A673 (cell line): Measurements from ENCODE around the gene ALG13. TPM values are rescaled to one million over a fixed set of nuclear protein-coding genes. Genes with fewer than 3 reads are reported as not detected.

Experiments
- BruUV-seq: library from RNA; stranded (reverse); fragments of 400-500 nt; replicated peaks from 2 replicates; lab custom pipeline; 2021; lab: Mats Ljungman, UMichigan
- CTCF ChIA-PET: fragments of 300-600 bp; sonication (Branson Sonifier 250); formaldehyde crosslinking; loops from one replicate; lab custom pipeline; 2022; ENCODE audit warnings: antibody characterized with exemption; lab: Charles Lee
- POLR2A ChIA-PET: fragments of 300-600 bp; sonication (Branson Sonifier 250); formaldehyde crosslinking; loops from one replicate; lab custom pipeline; 2022; ENCODE audit warnings: antibody characterized with exemption; ENCODE audit not compliant: low non-redundant PET; lab: Charles Lee
- DNase-seq: peaks from one replicate; pipeline ENCODE4 v3.0.0-alpha.2; 2015; ENCODE audit warnings: low spot score
- H3K27ac ChIP-seq: fragments of 200-600 bp; sonication (generic); 2 replicates; pipeline ENCODE4 v1.5.1; 2016; ENCODE audit warnings: mixed run types, low read depth, mild to moderate bottlenecking, mixed read lengths, antibody characterized with exemption, low read length; ENCODE audit not compliant: poor library complexity, severe bottlenecking
- H3K27me3 ChIP-seq: fragments of 200-600 bp; sonication (generic); replicated peaks from 2 replicates; pipeline ENCODE4 v1.6.1; 2017; ENCODE audit warnings: mixed run types, low read depth, mild to moderate bottlenecking, mixed read lengths, antibody characterized with exemption, low read length; ENCODE audit not compliant: insufficient read depth, poor library complexity
- H3K36me3 ChIP-seq: fragments of 200-600 bp; sonication (generic); 2 replicates; pipeline ENCODE4 v1.6.1; 2016; ENCODE audit warnings: mixed run types, mild to moderate bottlenecking, mixed read lengths, antibody characterized with exemption, low read length; ENCODE audit not compliant: insufficient read depth, poor library complexity, severe bottlenecking
- H3K4me1 ChIP-seq: fragments of 200-600 bp; sonication (generic); 2 replicates; pipeline ENCODE4 v1.6.1; 2017; ENCODE audit warnings: mixed run types, mild to moderate bottlenecking, mixed read lengths, antibody characterized with exemption, low read length; ENCODE audit not compliant: insufficient read depth, poor library complexity, severe bottlenecking
- H3K4me3 ChIP-seq: fragments of 200-600 bp; sonication (generic); 2 replicates; pipeline ENCODE4 v1.5.1; 2016; ENCODE audit warnings: low read depth, mixed run types, mild to moderate bottlenecking, mixed read lengths, low read length; ENCODE audit not compliant: poor library complexity, severe bottlenecking
- H3K9me3 ChIP-seq: fragments of 200-600 bp; sonication (generic); 2 replicates; pipeline ENCODE4 v1.6.1; 2016; ENCODE audit warnings: mixed run types, low read depth, mild to moderate bottlenecking, mixed read lengths, antibody characterized with exemption, low read length; ENCODE audit not compliant: poor library complexity, severe bottlenecking
- EZH2 ChIP-seq: fragments of 200-600 bp; sonication (generic); IDR thresholded peaks from 2 replicates; pipeline ENCODE4 v1.6.1; 2017; ENCODE audit warnings: borderline replicate concordance, low read depth, mild to moderate bottlenecking, mixed read lengths, antibody characterized with exemption, low read length; ENCODE audit not compliant: poor library complexity, severe bottlenecking
- intact Hi-C: fragments of 100-400 bp; cut with micrococcal nuclease; formaldehyde crosslinking; loops from one replicate; pipeline ENCODE4 v1.10.0; 2022; ENCODE audit not compliant: unreplicated experiment
- total RNA-seq: library from RNA; stranded (reverse); gene quantifications from 2 replicates; pipeline ENCODE4 v1.2.3, GENCODE V29; 2021
- TF ChIP-seq, protein P1 (sequence below): fragments of 300-800, 200-600 bp; sonication (generic); conservative IDR thresholded peaks from 2 replicates; pipeline ENCODE4 v1.5.1; 2017; ENCODE audit warnings: low read depth, mild to moderate bottlenecking, antibody characterized with exemption, low read length, moderate library complexity, mixed read lengths

The ALG13 gene
- total RNA-seq, 1 experiment from 2014 or later, result 35.9 TPM

DNA sequence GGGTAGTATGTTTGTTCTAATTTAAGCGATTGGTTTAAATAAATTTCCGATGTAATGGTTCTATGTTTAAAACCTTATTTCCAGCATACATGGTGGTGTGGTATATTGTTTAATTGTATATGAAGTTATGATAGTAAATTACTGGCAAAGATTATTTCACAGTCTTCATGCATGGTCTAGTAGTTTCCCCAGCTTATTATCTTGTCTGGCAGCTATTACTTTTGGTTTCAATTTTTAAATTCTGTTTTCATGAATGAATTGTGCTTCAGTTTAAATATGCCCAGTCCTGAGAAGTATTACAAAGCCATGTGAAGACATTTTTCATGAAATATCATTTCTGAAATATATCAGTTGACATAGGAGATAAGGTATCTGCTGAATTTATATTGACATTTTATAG is 6.3 kb downstream of the ALG13 start:
- Histone ChIP-seq H3K36me3 (peaks cover 11% of the 10 kb centered on the region), H3K27ac (no peak overlapping the region), H3K9me3 (no peaks in the 10 kb centered on the region), H3K4me1 (no peaks in the 10 kb centered on the region), H3K27me3 (peaks cover 5% of the 10 kb centered on the region), H3K4me3 (no peak overlapping the region)
- TF ChIP-seq EZH2, result no peak
- TF ChIP-seq, protein P1, sequence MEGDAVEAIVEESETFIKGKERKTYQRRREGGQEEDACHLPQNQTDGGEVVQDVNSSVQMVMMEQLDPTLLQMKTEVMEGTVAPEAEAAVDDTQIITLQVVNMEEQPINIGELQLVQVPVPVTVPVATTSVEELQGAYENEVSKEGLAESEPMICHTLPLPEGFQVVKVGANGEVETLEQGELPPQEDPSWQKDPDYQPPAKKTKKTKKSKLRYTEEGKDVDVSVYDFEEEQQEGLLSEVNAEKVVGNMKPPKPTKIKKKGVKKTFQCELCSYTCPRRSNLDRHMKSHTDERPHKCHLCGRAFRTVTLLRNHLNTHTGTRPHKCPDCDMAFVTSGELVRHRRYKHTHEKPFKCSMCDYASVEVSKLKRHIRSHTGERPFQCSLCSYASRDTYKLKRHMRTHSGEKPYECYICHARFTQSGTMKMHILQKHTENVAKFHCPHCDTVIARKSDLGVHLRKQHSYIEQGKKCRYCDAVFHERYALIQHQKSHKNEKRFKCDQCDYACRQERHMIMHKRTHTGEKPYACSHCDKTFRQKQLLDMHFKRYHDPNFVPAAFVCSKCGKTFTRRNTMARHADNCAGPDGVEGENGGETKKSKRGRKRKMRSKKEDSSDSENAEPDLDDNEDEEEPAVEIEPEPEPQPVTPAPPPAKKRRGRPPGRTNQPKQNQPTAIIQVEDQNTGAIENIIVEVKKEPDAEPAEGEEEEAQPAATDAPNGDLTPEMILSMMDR, result no peak
- POLR2A ChIA-PET, result no interaction called here
- CTCF ChIA-PET, result no interaction called here
- no peak for DNase-seq
- intact Hi-C loops, result no loop called here
- BruUV-seq, result no TSS peak

DNA sequence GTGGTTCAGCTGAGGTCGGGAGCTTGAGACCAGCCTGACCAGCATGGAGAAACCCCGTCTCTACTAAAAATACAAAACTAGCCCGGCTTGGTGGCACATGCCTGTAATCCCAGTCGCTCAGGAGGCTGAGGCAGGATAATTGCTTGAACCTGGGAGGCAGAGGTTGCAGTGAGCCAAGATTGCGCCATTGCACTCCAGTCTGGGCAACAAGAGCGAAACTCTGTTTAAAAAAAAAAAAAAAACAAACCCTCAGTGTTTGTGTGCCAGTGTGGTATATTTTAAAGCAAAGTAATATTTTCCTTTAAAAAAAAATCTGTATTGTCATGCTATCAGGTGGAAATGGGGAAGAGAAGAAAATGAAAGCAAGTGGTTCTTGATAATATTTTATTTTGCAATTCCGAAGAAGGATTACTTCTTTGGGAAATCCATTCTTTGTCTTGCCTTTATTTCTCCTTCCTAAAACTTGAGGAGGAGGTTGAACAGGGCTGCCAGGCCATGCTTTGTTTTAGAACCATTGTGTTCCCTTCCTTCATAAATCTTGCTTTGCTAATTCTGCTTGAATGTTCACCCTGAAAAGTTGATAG is 14.4 kb downstream of the ALG13 start:
- intact Hi-C loops, result no loop called here
- Histone ChIP-seq H3K4me3 (no peak overlapping the region), H3K36me3 (no peaks in the 10 kb centered on the region), H3K27ac (no peak overlapping the region), H3K4me1 (no peaks in the 10 kb centered on the region), H3K27me3 (no peaks in the 10 kb centered on the region), H3K9me3 (no peaks in the 10 kb centered on the region)
- DNase-seq, result no peak
- BruUV-seq, result no TSS peak
- ChIA-PET CTCF (no interaction called here), POLR2A (no interaction called here)
- TF ChIP-seq, protein P1, result no peak
- TF ChIP-seq EZH2, result no peak

DNA sequence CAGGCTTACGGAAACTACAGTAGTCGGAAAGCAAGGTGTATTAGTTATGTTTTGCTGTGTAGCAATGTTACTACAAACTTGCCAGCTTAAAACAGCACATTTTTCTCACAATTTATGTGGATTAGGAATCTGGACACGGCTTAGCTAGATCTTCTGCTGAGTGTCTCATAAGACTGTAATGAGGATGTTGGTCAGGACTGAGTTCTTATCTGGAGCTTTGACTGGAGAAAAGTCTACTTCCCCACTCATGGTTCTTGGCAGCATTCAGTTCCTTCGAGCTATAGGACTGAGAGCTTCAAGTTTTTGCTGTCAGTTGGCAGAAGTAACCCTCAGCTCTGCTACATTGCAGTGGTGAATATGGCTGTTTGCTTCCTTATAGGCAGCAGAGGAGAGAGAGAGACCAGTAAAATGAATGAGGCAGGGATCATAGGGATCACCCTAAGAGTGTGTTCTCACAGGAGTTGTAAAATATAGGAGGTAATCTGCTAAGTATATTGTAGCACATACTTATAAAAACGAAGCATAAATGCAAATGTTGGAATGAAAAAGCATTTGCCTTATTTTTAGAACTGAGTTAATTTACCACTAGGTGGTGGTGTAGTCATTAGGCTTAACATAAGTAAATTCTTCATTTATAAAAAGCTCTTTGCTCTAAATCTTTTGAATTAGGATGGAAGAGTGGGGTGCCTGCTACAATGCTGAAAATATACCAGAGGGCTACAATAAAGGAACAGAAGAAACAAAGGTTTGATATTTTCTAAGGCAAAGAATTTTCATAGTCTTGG is 38.6 kb downstream of the ALG13 start:
- ChIA-PET CTCF (interaction anchor here (0.6 to 0.7 kb wide), 2 partner anchors 372 to 922 kb away, joined by 3 read pairs; no protein-coding TSS in a partner anchor), POLR2A (no interaction called here)
- H3K27ac ChIP-seq, result no peak overlapping the region
- intact Hi-C loops, result loop anchor here (10.0 kb wide), 2 partner anchors 325 to 925 kb away; no protein-coding TSS in a partner anchor
- DNase-seq, result peak; percentile 4
- TF ChIP-seq EZH2, result no peak
- TF ChIP-seq, protein P1, result peak; percentile 55
- no peaks in the 10 kb centered on the region for H3K4me1 ChIP-seq
- BruUV-seq, result no TSS peak
- H3K4me3 ChIP-seq, result no peak overlapping the region
- peaks cover 3% of the 10 kb centered on the region for H3K27me3 ChIP-seq
- no peaks in the 10 kb centered on the region for H3K9me3 ChIP-seq
- H3K36me3 ChIP-seq, result no peaks in the 10 kb centered on the region
